Right renal cortex interstitium (tissue), 3 donors: ENCODE data around the gene RAG1. TPM values are rescaled to one million over a fixed set of nuclear protein-coding genes. Genes with fewer than 3 reads are reported as not detected.

ENCODE experiments used
- DNase-seq, 3 donors: peaks; one replicate each; pipeline ENCODE4 v3.0.0-alpha.2; 2013; ENCODE audit warnings: low read depth in 3 of 3, low spot score in 2 of 3
- polyA plus RNA-seq, 3 donors: library from polyadenylated mRNA; unstranded; fragments of 120-200 nt; gene quantifications; one replicate each; pipeline ENCODE4 v1.2.1, GENCODE V29; 2013; ENCODE audit not compliant: insufficient read length in 3 of 3

RAG1 gene
- polyA plus RNA-seq, 3 donors = 3.1 to 3.6 (median 3.5) TPM

GRCh38 chr11:36588099-36588498 is 20.3 kb downstream of the RAG1 start:
- DNase-seq = no peak

- no peak for DNase-seq
Measured at GRCh38 chr11:36590513-36590912, 22.7 kb downstream of the RAG1 start.

GRCh38 chr11:36591433-36591832 is 23.6 kb downstream of the RAG1 start:
- no peak for DNase-seq

GRCh38 chr11:36594316-36594989 is 26.6 kb downstream of the RAG1 start, which contains the start of gene IFTAP:
TSS of gene IFTAP (plus strand) at chr11:36594502. CDS start at chr11:36610104, 15,602 bp downstream.
- peak; percentile 87 to 90 (median 90) for DNase-seq

GRCh38 chr11:36596880-36597279 is 29.1 kb downstream of the RAG1 start:
- no peak for DNase-seq

GRCh38 chr11:36598051-36598450 is 30.2 kb downstream of the RAG1 start, which contains the start of gene RAG2:
TSS of gene RAG2 (minus strand) at chr11:36598236. CDS start at chr11:36594168, 4,068 bp downstream.
- no peak for DNase-seq

GRCh38 chr11:36600180-36600579 is 32.4 kb downstream of the RAG1 start:
- no peak for DNase-seq

- DNase-seq = no peak
Measured at GRCh38 chr11:36601155-36601554, 33.3 kb downstream of the RAG1 start.

GRCh38 chr11:36602135-36602534 is 34.3 kb downstream of the RAG1 start:
- no peak for DNase-seq

GRCh38 chr11:36605221-36606216 is 37.7 kb downstream of the RAG1 start:
- no peak for DNase-seq

GRCh38 chr11:36608491-36609199 is 40.8 kb downstream of the RAG1 start:
- DNase-seq = no peak

- DNase-seq = no peak
Measured at GRCh38 chr11:36609383-36609782, 41.6 kb downstream of the RAG1 start.

GRCh38 chr11:36615826-36616225 is 48.0 kb downstream of the RAG1 start:
- no peak for DNase-seq

- no peak for DNase-seq
Measured at GRCh38 chr11:36617543-36618362, 49.9 kb downstream of the RAG1 start.

- DNase-seq = no peak
Measured at GRCh38 chr11:36618363-36619047, 50.7 kb downstream of the RAG1 start.

GRCh38 chr11:36619502-36619901 is 51.7 kb downstream of the RAG1 start:
- DNase-seq = peak in 2 of 3 donors; percentile 36 to 43

GRCh38 chr11:36620246-36620645 is 52.4 kb downstream of the RAG1 start:
- DNase-seq = no peak

GRCh38 chr11:36622431-36623136 is 54.8 kb downstream of the RAG1 start:
- peak; percentile 32 to 36 (median 36) for DNase-seq

- no peak for DNase-seq
Measured at GRCh38 chr11:36623494-36623893, 55.7 kb downstream of the RAG1 start.
